Measurements from ENCODE around the gene FBXL3.
A peak's percentile ranks its signal among the peaks of the same experiment; 100 is the strongest.

FBXL3 gene, protein sequence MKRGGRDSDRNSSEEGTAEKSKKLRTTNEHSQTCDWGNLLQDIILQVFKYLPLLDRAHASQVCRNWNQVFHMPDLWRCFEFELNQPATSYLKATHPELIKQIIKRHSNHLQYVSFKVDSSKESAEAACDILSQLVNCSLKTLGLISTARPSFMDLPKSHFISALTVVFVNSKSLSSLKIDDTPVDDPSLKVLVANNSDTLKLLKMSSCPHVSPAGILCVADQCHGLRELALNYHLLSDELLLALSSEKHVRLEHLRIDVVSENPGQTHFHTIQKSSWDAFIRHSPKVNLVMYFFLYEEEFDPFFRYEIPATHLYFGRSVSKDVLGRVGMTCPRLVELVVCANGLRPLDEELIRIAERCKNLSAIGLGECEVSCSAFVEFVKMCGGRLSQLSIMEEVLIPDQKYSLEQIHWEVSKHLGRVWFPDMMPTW

DNA sequence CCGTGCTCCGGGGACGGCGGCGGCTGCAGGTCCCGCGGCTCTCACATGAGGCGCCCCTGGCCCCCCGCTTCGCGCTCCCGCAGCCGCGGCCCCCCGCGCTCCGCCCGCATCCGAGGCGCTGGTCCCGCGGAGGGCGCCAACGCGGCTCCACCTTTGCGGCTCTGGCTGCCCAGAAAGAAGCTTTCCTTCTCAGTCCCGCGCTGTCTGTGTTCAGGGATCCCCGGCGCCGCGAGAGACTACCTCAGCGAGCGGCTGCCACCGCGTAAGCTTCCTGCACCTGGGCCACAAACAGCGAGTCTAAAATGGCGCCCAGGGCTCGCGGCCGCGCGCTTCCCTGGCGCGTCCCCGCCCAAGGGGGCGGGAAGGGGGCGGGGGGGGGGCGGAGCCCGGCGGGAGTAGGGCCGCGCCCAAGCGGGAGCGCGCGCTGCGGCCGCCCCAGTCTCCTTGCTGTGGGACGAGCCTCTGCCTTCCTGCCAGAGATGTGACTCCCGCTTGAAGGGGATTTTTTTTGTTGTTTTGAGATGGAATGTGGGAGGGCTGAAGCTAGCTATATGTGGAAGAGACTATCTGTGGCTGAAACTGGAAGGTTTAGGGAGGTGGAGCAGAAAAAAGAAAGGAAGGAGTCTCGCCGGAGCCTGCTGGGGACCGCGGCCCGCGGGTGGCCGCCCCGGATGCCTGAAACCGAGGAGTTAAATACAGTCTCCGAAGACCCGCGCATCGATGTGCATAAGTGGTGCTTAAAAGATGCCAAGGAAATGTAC lies at the start of gene FBXL3:
Gene FBXL3, minus strand, starts transcription at position 299 of the 761 bp plus-strand sequence. CDS start 5,299 bp downstream, outside the sequence.
- DNase-seq, result peak; percentile 86

DNA sequence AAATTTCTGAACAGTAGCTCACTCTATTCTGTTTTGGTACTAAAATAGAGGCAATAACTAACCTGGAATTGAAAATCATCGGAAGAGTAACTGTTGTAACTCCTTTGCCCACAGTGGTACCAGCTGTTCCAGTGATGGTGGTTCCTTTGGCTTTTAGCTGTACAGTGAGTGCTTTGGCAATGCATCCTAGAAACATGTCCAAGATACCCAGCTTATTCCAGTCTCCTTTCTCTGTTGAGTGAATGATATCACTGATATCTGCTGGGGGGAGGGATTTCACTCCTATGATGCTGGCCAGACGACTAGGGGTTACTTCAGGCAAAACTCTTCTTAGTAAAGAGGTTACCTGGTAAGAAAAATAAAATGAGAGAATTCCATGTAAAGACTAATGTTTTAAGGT lies 40.6 kb upstream of the FBXL3 start:
- DNase-seq, result no peak

DNA sequence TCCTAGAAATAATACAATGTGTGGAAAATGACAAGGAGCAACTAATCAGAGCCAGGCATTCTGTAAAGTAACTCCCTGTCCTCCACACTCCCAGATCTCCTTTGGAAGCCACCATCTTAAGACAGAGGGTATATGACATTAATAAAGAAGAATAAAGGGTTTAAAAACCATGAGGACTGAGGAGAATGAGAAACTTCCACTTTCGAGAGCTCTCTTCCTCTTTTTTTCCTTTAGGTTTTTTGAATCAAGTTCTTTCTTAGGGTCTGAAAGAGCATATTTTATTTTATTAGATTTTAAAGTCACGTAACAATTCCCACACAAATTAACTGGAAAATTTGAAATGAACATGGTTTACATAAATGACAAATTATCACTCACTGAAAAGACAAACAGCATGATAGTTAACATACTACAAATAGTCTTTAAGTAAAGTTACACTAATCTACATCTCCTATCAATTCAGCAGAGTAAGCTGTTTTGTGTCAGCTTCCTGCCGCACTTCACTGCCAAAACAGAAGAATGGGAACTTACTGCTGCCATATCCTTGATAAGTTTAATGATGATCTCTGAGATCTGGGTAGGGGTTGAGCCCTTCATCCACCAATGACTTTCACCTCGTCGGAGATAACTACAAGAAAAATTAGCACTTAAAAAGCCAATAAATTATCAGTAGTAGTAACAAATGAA lies 38.6 kb upstream of the FBXL3 start:
- no peak for DNase-seq

DNA sequence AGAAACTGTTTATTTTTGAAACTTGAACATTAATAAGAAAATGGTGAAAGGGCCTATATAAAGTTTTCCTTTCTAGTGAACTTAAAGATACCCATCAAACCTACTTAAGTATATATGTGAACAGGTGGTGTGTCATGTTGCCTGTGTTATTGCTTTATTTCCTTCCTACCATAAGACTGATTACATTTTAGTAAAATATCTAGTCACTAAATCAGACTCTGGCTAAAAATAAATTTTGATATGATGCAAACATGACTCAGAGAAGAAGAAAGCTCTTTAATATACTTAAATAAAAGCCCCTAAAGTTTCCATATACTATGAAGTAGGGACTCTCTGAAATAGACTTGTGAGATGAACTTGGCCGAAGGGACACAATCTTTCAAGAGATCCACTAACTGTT lies 35.1 kb upstream of the FBXL3 start:
- no peak for DNase-seq

DNA sequence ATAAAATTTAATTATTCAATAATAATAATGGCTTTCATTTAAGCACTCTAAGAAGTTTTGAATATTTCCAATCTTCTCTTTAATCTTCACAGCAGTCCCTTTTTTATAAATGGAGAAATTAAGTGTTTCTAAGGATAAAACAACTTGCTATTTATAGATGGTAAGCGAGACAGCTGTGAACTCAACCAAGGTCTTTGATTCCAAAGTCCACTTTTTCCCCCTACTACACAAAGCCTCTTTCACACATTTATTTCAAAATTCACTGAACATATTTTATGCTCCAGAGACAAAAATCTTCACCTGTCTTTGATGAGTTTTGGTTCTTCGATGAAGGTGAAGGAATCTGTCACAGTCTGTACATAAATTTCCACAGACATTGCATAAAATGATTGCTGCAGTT lies 34.4 kb upstream of the FBXL3 start:
- no peak for DNase-seq

DNA sequence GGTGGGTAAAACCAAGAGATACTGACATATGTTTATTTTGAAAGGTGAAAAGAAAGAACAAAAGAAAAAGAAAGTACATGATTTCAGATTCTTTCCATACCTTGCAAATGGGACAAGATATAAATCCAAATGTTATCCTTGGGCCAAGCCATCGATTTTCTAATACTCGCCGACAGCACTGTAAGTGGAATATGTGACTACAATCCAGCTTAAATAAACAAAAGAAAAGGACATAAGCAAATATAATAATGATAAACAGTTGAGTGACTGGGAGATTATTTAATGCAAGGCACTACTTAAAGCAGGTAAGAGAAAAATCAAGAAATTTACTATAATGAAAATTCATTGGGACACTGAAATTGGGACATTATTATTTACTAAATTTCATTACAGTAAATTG lies 29.9 kb upstream of the FBXL3 start:
- DNase-seq, result no peak

DNA sequence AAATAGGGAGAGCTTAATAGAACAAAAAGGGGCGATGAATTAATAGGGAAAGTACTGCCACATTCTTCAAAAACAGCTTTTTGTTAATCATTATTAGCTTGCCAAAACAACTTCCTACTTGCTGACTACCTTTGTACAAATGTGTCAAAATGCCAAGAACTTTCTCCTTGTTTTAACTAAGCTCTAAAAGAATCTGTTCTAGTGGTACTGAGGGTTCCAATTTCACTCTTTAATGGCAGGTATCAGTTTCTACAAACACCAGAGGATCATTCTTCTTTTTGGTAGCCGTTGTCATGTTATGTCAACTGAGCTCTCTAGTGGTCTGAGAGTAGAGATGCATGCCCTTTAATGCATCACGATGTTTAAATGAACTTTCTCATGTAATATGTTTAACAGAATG lies 29.4 kb upstream of the FBXL3 start:
- DNase-seq, result no peak

DNA sequence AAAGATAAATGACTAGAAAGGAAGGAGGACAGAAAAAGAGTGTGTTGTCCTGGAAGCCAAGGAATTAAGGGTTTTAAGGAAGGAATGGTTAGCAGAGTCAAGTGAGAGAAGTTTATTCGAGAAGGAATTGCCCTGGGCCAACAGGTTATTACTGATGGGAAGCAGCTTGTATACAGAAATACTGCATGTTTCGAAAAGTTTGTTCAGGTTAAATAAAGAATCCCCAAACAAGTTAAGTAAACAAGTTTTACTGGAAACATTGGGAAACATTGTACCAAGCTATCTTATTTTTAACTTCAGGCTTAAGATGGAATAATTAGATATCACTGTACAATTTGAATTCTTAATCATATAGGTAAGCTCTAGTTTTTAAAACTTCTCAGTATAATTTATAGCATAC lies 28.2 kb upstream of the FBXL3 start:
- DNase-seq, result no peak

DNA sequence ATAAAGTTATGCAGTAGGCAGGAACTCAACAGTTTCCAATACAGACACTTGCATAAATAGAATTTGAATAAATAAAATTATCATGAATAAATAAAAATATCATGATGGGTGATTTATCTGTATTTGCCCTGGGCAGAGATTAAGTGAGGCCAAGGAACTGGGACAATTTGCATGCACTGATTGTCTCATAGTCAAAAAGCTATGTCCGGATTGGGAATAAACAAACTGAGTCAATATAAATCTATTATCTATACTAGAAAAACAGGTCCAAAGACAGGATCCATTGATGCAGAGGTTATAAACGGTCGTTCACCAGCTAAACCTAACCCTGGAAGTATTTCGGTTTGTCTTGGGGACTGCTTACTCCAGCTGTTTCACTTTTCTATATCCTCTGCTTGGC lies 26.2 kb upstream of the FBXL3 start:
- no peak for DNase-seq

DNA sequence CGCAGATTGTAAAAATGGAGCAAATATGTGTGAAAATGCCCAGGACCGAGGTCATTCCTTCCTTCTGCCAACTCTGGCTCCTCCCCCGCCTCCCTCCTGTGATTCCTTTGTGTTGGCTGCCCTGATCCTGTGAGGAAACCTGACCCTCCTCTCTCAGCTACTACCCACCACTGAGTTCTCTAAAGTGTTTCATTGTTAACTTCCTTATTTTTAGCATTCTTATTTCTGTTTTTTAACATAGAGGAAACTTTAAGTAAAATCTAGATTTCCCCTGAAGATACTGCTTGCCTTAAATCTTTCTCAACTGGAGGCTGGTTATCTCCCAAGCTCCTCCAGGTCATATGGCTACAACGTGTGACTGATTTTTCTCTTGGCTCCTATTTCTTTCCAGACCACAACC lies 21.7 kb upstream of the FBXL3 start:
- DNase-seq, result no peak

DNA sequence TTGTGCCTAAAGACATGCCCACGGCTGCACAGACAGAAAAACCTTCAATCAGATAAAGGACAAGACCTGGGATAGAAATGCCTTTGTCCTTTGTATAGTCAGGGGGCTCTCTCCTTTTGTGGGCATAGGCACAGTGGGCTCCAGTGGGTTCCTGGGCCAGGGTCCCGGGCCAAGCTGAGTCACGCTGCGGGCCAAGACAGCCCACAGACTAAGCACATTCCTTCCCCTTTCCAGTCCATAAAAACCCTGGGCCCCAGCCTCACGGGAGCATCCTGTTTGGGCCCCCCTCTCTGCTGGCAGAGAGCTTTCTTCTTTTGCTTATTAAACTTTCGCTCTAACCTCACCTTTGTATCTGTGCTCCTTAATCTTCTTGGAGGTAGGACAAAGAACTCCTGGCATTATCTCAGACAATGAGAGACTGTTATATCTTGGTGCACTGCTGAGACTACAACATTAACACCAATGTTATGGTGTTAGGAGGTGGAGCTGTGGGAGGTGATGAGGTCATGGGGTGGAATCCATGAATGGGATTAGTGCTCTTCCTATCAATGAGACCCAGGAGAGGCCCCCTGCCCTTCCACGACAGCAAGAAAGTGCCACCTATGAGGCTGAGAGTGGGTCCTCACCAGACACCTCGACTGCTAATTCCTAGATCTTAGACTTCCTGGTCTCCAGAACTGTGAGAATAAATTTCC lies 20.8 kb upstream of the FBXL3 start:
- no peak for DNase-seq

DNA sequence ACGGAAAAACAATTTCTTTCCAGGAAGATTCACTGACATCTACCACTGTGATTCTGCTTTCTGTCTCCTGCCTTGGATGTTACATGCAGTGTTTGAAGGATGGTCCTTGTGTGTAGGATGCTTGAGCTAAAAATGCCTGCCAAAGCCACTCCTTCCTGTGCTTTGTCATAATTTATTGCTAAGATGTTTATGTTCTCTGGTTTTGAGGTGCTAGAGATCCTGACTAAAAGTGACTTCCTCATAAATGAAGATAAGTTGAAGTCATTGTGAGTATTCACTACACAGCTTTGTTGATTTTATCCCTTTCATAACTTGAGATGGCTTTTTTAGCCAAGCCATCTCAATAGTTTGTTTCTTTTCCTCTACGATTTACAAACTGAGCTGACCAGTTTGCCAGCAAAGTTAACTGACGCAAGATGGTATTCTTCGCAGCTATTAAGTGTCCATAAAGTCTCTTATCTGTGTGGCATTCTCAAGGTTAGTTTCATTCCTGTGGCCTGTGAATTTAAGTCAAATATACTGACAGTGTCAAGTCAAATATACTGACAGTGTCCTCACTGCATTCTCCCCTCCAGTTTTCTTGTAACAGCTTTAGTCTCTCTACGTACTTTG lies 15.7 kb upstream of the FBXL3 start:
- DNase-seq, result no peak

DNA sequence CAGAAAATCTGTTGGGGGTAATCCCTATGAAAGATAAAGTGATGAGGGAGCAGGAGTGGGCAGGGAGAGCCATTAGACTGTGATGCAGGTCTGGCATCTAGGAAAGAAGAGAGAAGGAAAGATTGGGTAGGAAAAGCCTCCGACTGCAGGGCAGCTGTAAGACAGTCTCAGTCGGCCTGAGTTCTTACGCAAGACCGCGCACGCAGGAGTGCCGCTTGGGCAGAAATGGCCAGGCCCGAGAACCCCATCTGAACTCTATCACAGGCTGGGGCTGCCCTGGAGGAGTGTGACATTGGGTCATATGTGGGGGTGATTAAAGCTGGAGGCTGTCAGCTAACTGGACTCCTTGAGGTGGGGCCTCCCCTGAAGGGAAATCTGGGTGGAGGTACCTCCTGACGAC lies 13.9 kb upstream of the FBXL3 start:
- DNase-seq, result no peak

DNA sequence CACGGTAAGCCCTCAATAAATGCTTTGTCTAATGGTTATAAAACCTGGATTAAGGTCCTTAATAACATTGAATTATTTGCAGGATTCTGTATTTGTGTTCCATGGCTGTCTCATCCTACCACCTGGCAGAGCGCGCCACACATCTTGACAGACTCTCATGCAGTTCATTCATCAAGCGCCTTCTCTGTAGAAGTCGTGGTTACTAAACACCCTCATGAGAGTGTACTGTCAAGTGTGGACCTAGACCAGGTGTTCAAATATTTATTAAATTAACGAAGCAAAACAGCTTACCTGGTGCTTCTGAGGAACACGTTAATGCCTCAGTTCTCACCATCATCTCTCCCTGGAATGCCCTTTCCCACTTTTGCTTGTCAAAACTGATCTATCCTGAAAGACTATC lies 13.1 kb upstream of the FBXL3 start:
- DNase-seq, result no peak

DNA sequence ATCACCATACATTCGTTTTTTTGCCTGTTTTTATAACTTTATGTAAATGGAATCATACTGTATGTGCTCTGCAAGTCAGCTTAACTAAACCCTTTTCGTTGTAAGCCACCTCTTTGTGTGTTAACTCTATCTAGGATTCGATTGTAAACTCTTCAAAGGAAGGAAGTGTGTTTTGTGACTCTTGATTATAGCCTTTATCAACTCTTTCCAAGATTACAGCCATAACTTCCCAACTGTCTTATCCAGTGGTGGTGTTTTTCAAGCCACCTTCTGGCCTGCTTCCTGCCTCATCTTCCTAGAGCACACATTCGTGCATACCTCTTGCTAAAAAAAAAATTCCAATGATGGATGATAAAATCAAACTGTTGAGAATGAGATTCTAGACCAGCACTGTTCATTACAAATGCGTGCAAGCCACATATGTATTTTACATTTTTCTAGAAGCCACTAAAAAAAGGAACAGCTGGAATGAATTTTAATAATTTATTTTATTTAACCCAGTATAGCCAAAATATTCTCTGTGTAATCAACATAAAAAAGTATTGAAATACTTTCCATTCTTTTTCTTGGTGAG lies 12.0 kb upstream of the FBXL3 start:
- no peak for DNase-seq

DNA sequence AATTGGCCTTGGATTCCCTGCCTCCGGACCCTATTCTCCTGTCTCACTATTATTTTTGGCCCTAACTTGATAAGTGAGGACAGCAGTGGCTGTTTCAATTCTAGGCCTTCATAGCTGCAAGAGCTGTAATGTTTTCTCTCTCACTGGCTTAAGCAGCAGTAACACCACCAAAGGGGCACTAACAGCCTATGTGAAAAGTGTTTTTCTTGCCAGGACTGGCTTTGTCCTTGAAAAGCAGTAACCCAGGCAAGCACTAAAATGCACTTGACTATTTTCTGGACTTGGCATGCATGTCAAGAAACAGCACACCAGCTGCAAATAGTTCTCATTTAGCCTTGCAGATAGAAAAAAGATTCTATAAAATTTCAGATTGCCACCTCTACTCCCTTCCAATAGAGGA lies 9.3 kb upstream of the FBXL3 start:
- DNase-seq, result no peak

DNA sequence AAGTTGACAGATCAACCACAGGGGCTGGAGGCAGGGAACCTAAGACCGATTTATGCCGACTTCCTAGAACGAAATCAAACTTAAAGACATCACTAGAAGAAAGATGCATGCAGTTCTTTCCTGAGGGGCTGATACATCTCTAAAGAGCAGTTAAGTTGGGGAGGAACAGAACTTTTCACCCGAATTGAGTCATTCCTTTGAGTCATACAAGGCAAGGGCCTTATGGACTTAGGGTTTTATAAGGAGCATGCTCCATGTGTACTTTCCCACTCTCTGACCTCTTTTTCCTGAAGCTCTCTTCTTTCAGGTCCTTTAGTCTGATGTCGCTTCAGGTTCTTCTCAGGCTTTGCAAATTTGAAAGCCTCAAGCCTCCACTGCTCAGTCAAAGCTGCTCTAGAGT lies 7.9 kb upstream of the FBXL3 start:
- peak; percentile 38 for DNase-seq

DNA sequence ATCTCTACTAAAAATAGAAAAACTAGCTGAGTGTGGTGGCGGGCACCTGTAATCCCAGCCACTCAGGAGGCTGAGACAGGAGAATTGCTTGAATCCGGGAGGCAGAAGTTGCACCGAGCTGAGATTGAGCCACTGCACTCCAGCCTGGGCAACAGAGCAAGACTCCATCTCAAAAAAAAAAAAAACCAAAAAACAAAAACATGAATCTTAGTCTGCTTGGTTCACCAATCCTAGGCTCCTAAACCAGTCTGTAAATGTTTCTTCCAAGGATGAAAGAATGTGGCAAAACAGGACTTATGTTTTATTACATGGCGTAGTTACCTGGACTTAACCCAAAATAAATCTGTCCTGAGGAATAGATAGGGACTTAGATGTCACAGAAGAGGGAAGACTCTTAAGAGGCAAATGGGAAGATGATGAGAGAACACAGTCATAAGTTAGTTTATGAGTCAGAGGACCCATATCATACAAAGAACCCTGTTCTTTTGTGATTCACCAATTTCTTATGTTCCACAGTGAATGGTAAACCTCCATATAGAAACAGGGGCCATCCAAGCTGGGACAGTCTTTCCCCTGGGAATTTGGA lies 6.9 kb upstream of the FBXL3 start:
- DNase-seq, result no peak

DNA sequence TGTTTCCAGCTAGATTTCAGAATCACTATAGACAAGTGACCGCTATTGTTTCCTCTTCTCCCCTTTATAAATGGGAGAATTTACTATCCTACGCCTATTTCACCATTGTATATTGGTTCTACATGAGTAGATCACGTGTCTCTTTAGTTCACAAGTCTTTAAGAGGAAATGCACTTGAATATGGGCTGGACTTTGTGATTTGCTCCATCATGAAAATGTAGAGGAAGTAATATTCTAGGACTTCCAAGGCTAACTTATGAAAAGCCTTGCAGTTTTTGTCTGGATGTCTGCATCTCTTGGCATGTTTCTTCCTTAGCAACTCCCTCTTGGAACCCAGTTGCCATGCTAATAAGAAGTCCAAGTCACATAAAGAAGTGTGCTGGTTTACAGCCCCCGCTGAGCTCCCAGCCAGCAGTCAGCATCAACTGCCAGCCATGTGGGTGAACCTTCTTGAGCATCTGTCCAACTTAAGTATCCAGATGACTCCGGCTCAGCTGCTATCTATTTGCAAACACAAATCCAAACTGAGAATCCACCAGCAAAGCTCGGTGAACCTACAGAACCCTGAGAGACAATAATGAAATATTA lies 4.8 kb upstream of the FBXL3 start:
- no peak for DNase-seq

DNA sequence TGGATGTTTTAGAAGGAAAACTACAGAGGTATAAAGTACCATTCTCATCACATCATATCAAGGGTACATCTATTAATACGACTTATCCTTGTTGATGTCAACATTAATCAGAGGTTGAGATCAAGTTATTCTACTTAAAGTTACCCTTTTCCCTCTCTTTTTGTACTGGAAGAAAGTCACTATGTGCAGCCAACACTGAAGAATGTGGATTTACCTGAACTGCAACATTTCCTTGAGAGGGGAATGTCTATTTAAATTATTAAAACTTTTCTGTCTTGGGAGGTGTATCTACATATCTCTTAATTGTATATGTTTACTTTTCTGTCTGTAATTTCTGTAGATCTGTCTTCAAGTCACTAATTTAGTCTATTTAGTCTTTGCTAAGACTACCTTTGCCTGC lies 2.5 kb upstream of the FBXL3 start:
- no peak for DNase-seq

DNA sequence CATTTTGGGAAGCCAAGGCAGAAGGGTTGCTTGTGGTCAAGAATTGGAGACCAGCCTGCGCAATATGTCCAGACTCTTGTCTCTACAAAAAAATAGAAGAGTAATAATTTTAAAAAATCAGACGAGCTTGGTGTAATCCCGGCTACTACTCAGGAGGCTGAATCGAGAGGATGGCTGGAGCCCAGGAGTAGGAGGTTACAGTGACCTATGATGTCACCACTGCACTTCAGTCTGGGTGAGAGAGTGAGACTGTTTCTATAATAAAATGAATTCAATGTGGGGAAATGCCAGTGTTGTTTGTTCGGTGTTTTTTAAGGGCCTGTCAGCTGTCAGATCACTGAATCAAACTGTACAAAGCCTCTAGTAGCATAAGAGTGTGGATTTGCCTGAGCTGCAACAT lies 1.2 kb upstream of the FBXL3 start:
- DNase-seq, result no peak

Data from NCI-H226 (cell line).